Osteoblast (primary cell): ENCODE results near the gene RFX2. TPM values are rescaled to one million over a fixed set of nuclear protein-coding genes. Genes with fewer than 3 reads are reported as not detected.

Experiments
- DNase-seq: peaks from one replicate; pipeline ENCODE4 v3.0.0; 2011; ENCODE audit warnings: low spot score, mixed read lengths; ENCODE audit not compliant: insufficient read length; ENCODE audit errors: missing footprints
- H2AFZ ChIP-seq: 2 replicates; pipeline ENCODE4 v1.6.0; 2011; ENCODE audit warnings: mild to moderate bottlenecking, low read length
- H3K27ac ChIP-seq: 2 replicates; pipeline ENCODE4 v1.5.1; 2011; ENCODE audit warnings: mild to moderate bottlenecking, low read depth, low read length, moderate library complexity
- H3K27me3 ChIP-seq: 2 replicates; pipeline ENCODE4 v1.6.0; 2012; ENCODE audit warnings: mild to moderate bottlenecking, control low read depth, inconsistent platforms, low read length, moderate library complexity; ENCODE audit not compliant: insufficient read depth
- H3K36me3 ChIP-seq: 2 replicates; pipeline ENCODE4 v1.5.1; 2011; ENCODE audit warnings: mild to moderate bottlenecking, low read length, control low read depth, moderate library complexity; ENCODE audit not compliant: insufficient read depth
- H3K4me1 ChIP-seq: 2 replicates; pipeline ENCODE4 v1.5.1; 2011; ENCODE audit warnings: mild to moderate bottlenecking, low read length, control low read depth, moderate library complexity; ENCODE audit not compliant: insufficient read depth
- H3K4me2 ChIP-seq: 2 replicates; pipeline ENCODE4 v1.6.0; 2011; ENCODE audit warnings: mild to moderate bottlenecking, low read length; ENCODE audit not compliant: insufficient read depth
- H3K4me3 ChIP-seq: fragments of 200-600 bp; sonication (generic); 3 replicates; pipeline ENCODE4 v1.5.1; 2012; ENCODE audit warnings: mild to moderate bottlenecking, low read length, inconsistent platforms; ENCODE audit not compliant: insufficient read depth
- H3K79me2 ChIP-seq: 2 replicates; pipeline ENCODE4 v1.6.0; 2012; ENCODE audit warnings: mild to moderate bottlenecking, low read length, control low read depth, inconsistent platforms; ENCODE audit not compliant: insufficient read depth
- H3K9me3 ChIP-seq: 2 replicates; pipeline ENCODE4 v1.5.1; 2011; ENCODE audit warnings: low read depth, low read length, control low read depth
- H4K20me1 ChIP-seq: 2 replicates; pipeline ENCODE4 v1.6.0; 2012; ENCODE audit warnings: mild to moderate bottlenecking, low read length, control low read depth; ENCODE audit not compliant: insufficient read depth
- total RNA-seq: library from RNA; depleted of rRNA; stranded (reverse); fragments of >200 nt; gene quantifications from 2 replicates; pipeline ENCODE4 v1.2.3, GENCODE V29; 2012
- TF ChIP-seq, protein P1 (sequence below): IDR thresholded peaks from 2 replicates; pipeline ENCODE4 v1.5.1; 2011; ENCODE audit warnings: mild to moderate bottlenecking, low read depth, low read length, moderate library complexity; ENCODE audit errors: extremely low read depth

The RFX2 gene
- total RNA-seq, 1 donor = 6.2 TPM

DNA sequence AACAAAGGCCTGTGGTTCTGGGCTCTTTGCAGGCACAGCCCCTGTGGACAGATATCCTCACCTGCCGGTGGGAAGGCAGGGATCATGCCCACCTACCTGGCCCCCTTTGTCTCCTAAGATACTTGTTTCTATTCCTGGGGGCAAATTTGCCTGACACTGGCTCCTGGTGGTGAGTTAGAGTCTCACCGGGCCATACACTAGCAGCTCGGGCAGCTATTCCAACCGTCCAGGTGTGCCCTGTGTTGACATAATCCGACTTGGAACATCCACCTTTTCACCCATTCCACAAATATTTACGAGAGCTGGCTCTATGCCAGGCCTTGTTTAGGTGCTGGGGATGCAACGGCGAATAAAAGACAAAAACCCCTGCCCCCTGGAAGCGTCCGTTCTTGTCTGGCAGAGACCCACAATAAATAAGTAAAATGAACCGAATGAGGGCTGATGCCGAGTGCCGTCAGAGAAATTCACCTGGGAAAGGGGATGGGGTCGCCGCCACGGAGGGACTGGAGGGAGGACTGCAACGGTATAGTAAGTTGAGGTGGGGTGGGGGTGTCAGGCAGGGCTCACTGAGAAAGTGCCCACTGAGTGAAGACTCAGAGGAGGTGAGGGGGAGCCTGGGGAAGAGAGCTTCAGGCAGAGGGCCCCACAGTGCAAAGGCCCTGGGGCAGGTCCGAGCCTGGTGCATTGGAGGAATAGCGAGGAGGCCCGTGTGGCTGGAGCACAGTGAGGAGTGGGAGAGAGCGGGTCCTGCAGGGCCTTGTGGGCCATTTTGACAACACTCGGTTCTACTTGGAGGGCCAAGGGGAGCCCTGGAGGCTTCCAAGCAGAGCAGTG is 89.1 kb downstream of the RFX2 start:
- Histone ChIP-seq H3K27me3 (no peaks in the 10 kb centered on the region), H3K27ac (no peak overlapping the region), H2AFZ (no peak overlapping the region), H3K4me1 (peaks cover 16% of the 10 kb centered on the region), H3K79me2 (no peaks in the 10 kb centered on the region), H3K4me2 (no peak overlapping the region), H4K20me1 (no peaks in the 10 kb centered on the region), H3K9me3 (no peaks in the 10 kb centered on the region), H3K4me3 (no peak overlapping the region), H3K36me3 (no peaks in the 10 kb centered on the region)
- peak; percentile 36 for DNase-seq
- TF ChIP-seq, protein P1, sequence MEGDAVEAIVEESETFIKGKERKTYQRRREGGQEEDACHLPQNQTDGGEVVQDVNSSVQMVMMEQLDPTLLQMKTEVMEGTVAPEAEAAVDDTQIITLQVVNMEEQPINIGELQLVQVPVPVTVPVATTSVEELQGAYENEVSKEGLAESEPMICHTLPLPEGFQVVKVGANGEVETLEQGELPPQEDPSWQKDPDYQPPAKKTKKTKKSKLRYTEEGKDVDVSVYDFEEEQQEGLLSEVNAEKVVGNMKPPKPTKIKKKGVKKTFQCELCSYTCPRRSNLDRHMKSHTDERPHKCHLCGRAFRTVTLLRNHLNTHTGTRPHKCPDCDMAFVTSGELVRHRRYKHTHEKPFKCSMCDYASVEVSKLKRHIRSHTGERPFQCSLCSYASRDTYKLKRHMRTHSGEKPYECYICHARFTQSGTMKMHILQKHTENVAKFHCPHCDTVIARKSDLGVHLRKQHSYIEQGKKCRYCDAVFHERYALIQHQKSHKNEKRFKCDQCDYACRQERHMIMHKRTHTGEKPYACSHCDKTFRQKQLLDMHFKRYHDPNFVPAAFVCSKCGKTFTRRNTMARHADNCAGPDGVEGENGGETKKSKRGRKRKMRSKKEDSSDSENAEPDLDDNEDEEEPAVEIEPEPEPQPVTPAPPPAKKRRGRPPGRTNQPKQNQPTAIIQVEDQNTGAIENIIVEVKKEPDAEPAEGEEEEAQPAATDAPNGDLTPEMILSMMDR = no peak

DNA sequence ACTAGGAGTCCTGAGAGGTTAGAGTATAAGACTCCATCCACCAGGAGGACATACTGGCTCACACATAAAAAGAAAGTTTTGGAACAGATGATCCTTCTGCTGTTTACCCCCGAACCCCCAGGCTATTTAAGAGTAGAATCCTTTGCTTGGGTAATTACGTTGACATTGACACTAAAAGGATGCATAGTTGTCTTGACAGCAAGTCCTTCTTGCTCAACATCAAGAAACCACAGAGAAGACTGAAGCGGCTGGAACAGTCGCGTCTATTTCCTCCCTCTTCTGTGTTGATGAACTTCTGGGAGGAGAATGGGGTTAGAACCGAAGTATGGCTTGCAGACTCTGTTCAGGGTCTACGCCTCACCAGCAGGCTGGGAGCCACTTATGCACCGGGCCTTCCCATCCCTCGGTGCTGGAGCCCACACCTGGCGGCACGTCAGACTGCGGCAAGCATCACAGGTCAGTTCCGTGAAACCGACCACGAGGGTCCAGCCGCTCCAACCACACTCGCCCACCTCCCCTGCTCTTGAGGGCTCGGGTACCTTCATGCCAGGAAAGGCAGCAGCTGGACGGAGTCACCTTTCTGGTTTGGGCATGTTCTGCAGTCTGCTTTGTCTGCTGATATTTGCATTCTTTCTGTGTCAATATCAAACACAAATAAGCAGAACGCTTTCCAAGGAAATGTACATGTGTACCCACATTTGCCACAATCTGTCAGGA is 90.0 kb downstream of the RFX2 start:
- Histone ChIP-seq H3K4me1 (peaks cover 16% of the 10 kb centered on the region), H3K27ac (no peak overlapping the region), H3K36me3 (no peaks in the 10 kb centered on the region), H3K9me3 (no peaks in the 10 kb centered on the region), H3K27me3 (no peaks in the 10 kb centered on the region), H3K4me3 (no peak overlapping the region), H3K79me2 (no peaks in the 10 kb centered on the region), H3K4me2 (no peak overlapping the region), H4K20me1 (no peaks in the 10 kb centered on the region), H2AFZ (no peak overlapping the region)
- TF ChIP-seq, protein P1 = no peak
- DNase-seq = peak; percentile 62

DNA sequence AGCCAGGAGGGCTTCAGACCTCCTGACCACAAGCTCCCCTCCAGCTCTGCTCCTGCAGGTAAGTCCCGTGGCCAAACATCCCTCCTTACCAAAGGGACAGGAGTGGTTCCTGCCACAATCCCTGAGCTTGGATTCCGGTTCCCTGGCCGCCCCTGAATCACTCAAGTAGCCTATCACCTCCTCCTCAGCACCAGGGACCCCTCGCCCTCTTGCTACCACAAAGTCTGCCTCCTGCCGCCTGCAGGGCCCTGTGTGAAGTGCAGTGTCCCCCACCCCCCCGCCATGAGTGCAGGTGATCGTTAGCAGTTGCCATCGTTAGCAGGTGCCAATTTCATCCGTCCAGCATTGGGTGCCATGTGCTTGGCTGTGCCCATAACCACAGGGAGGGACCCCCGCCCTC is 91.5 kb downstream of the RFX2 start:
- H3K4me3 ChIP-seq = no peak overlapping the region
- TF ChIP-seq, protein P1 = peak; percentile 11
- H2AFZ ChIP-seq = no peak overlapping the region

DNA sequence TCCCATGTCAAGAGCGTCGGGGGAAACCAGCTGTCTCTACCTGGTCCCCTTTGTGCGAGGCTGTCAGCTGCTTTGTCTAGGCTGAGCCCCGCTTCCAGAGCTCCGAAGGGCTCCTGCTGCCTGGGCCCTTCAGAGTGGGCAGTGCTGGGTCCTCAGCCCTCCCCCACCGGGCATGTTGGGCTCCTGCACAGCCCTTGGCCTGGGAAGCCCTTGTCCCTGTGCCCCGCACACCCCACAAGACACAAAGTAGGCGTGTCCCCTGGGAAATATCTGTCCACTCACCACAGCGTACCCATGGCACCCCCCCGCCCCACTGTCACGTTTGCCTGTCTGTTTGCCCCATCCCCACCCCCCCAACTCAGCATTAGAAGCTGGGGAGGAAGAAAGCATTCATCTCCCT is 92.7 kb downstream of the RFX2 start:
- H2AFZ ChIP-seq = no peak overlapping the region
- H3K4me3 ChIP-seq = no peak overlapping the region
- no peak overlapping the region for H3K4me2 ChIP-seq
- H3K9me3 ChIP-seq = no peaks in the 10 kb centered on the region
- H3K36me3 ChIP-seq = no peaks in the 10 kb centered on the region
- H3K79me2 ChIP-seq = no peaks in the 10 kb centered on the region
- no peaks in the 10 kb centered on the region for H3K27me3 ChIP-seq
- peak; percentile 73 for DNase-seq
- no peak overlapping the region for H3K27ac ChIP-seq
- no peaks in the 10 kb centered on the region for H4K20me1 ChIP-seq
- H3K4me1 ChIP-seq = peaks cover 5% of the 10 kb centered on the region
- TF ChIP-seq, protein P1 = no peak

More for the DNA sequence above, 91.5 kb downstream of the RFX2 start:
- Histone ChIP-seq H3K9me3 (no peaks in the 10 kb centered on the region), H3K79me2 (no peaks in the 10 kb centered on the region), H3K27me3 (no peaks in the 10 kb centered on the region), H4K20me1 (no peaks in the 10 kb centered on the region), H3K36me3 (no peaks in the 10 kb centered on the region), H3K27ac (no peak overlapping the region), H3K4me2 (no peak overlapping the region), H3K4me1 (peaks cover 16% of the 10 kb centered on the region)
- peak; percentile 66 for DNase-seq
